HuH-7.5 (cell line): ENCODE data around the gene FZR1.

Experiments
- DNase-seq: peaks from one replicate; pipeline ENCODE4 v3.0.0; 2011; ENCODE audit warnings: low spot score

The FZR1 gene

DNA sequence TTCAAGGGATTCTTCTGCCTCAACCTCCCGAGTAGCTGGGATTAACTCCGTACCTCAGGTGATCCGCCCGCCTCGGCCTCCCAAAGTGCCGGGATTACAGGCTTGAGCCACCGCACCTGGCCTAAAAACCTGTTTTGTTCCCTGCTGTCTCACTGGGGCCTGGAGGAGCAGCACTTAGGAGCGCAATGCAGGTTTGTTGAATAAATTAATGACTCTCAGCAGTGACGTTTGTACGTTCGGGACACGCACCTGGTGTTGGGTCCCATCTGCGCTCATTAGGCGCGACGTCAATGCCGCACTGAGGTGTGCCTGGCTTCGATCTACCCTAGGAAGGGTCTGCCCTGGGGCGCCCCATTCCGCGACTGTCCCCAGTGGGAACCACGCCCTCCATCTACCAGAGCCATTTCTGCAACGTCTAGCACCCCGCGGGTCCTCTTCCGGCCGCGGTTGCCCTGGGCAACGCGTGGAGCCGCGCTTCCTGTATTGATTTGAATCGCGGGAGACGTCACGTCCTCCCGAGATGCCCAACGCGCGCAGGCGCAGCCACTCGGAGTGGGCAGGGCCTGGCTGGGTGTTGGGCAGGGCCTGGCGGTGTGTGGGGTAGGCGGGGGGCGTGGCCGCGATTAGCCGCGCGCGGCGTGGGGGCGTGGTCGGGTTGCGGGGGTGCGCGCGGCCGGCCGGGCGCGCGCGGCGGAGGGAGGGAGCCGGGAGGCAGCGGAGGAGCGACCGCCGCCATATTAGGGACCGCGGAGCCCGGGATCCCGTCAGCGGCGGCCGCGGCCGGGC, at the start of gene FZR1:
TSS of gene FZR1 (plus strand) at position 714 of the 786 bp plus-strand sequence. CDS start 16,679 bp downstream, outside the sequence.
- peak; percentile 99 for DNase-seq

DNA sequence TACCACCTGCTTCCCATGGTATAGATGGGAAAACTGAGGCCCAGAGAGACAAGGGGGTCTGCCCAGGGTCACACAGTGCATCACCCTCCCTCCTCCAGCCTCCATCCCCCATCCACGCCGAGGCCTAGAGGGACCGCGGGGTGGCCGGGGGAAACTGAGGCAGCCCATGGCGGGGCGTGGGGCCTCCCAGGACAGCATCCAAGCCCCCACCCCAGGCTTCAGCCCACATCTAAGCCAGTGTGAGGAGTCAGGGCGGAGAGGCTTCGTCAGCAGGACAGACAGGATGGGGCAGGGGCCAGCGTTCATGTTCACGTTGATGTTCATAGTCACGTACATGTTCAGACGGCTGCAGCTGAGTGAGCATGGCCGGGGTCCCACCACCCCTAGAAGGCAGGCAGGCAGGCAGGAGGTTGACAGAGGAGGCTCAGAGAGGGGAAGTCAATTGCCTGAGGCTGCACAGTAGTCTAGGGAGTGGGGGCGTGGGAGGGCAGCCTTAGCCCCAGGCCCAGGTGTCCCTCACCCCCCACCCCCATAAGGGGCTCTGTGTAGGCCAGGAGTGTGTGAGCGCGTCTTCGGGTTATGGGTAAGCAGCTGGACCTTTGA, 49.1 kb upstream of the FZR1 start:
- DNase-seq, result no peak

DNA sequence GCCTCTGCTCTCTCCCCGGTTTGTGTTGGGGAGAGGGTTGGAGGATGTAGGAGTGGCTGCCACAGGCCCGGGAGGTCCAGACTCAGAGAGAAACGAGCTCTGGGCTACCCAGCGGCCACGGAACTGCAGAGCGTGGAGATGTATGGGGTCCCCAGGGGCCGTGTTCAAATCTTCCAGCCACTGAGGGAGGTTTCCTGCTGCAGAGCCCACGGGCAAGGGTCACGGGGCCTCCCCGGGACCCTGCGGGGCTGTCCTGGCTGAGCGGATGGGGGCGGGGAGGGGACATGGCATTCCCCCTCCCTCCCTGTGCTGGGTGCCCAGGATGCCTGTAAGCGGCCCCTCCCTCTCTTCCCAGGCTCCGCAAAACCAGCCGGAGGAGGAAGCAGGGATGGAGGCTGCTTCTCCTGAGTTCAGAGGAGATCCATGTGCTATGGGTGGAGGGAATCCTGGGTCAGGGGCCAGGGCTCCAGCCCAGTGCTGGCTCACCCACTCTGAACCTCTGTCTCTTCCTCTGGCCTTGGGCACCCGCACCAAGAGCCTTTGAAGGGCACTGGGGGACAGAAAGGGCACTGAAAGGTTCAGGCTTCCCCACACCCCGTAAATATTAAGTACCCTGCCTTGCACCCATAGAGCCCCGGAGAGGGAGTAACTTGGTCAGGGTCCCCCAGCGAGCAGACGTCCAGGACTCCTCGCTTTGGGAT, 48.4 kb upstream of the FZR1 start:
- DNase-seq, result no peak

DNA sequence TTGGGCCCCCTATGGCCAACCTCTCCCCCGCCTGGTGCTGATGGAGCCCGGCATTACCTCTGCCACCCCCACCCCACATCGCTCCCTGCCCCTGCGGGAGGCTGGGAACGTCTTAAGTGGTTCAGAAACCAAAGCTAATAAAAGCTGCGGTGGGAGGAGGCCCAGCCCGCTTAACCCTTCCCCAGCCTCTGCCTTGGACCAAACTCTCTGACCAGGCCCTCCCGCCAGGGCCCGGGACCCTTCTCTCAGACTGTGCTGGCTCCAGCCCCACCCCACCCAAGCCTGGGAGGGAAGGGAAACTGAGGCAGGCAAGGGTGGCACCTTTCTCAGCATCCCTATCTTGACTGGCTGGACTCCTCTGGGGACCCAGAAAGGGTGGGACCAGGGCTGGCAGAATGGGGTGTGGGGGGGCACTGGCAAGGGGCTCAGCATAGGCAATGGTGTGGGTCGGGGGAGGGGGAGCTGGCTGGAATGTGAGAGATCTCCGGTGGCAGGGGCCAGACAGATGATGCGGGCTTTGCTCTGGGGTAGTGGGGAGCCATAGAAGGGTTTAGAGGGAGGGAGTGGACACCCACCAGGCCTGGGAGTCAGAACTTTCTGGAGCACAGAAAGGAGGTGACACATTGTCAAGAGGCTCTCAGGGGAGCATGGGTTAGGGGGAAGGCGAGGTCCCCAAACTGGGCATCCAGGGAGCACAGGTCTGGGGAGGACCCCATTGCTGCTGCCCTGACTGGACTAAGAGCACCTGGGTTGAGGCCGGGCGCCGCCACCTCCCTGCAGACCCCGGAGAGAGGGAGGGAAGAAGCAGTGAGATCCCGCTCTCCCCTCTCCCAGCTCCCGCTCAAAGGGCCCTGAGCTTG, 47.7 kb upstream of the FZR1 start:
- no peak for DNase-seq

DNA sequence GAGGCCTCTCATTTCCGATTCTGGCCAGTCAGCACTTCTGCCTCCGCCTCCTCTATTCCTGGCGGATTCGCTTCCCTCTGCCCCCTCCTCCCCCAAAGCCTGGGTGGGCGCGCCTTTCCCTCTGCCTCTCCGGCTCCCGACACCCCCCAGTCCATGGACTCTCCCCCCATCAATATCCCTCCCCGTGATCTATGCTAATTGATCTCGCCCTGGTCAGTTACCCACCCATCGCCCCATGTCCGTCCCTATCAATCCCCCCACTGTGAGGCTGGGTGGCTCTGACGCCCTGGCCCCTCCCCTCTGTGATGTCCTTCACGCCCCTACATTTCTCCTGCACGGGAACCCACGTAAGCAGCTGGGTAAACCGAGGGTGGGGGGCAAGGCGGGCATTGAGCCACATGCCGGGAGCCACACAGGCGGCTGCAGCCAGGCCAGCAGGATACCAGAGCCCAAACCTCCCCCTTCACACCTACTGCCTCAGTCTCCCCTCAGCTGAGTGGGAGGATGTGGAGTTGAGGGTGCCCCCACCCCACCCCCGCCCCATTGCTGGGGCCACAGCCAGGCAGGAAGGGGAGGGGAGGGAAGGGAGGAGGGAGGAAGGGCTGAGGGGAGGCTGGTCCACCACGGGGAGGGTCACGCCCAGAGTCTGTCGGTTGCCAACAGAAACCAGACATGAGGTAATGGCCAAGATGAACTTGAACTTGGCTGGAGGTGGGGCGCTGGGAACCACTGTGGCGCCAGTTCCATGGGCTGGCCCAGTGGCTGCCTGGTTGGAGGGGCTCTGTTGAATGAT, 46.8 kb upstream of the FZR1 start:
- peak; percentile 62 for DNase-seq

DNA sequence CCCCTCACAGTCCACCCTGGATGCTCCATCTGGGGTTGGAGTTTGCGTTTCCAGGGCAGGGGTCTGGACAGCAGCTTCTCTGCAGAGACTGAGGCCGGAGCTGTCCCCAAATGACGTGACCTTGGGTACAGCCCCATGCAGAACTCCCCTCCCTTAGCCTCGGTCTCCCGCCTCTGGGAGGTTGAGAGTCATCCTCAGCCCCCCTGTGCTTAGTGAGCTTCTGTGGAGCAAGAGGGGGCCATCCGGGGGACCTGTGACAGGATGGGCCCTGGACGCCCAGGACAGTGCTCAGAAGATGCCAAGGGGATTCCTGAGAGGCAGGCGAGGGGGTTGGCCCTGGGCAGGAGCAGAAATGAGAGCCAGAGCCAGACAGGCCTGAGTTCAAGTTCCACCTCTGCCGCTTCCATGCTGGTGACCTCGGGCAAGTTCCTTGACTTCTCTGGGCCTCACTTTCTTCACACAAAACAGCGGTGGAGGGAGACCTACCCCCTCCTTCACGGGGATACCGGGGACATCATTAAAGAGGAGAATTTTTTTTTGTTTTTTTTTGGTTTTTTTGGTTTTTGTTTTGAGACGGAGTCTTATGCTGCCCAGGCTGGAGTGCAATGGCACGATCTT, 46.0 kb upstream of the FZR1 start:
- no peak for DNase-seq

DNA sequence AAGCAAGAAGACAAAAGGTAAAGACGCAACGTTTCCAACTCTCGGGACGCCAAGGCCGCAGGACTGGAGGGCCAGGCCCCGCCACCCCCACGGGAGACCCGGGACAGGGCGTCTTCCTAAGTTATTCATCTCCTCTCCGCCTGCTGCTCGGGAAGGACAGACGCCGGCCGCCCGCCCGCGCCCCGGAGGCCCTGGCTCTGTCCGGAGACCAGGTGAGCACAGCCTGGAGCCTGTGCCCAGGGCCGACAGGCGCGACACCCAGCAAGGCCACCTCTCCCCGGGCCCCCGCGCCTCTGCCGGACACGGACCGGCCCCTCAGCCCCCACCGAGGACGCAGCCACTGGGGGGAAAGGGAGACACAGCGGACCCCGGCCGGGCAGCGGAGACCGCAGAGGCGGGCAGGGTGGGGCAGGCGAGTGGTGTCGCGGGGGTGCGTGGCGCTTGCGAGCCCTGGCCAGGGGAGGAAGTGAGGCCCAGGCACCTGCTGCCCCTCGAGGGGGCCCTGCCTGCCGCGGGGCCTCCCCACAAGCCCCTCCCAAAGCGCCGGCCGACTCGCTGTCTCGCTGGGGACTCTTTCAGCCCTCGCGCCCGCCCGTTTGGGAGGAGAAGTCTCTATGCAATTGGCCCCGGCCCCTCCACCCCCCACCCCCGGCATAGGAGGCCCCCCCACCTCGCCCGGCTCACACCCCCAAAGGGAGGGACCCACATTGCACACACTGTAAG, 43.0 kb upstream of the FZR1 start:
- no peak for DNase-seq

DNA sequence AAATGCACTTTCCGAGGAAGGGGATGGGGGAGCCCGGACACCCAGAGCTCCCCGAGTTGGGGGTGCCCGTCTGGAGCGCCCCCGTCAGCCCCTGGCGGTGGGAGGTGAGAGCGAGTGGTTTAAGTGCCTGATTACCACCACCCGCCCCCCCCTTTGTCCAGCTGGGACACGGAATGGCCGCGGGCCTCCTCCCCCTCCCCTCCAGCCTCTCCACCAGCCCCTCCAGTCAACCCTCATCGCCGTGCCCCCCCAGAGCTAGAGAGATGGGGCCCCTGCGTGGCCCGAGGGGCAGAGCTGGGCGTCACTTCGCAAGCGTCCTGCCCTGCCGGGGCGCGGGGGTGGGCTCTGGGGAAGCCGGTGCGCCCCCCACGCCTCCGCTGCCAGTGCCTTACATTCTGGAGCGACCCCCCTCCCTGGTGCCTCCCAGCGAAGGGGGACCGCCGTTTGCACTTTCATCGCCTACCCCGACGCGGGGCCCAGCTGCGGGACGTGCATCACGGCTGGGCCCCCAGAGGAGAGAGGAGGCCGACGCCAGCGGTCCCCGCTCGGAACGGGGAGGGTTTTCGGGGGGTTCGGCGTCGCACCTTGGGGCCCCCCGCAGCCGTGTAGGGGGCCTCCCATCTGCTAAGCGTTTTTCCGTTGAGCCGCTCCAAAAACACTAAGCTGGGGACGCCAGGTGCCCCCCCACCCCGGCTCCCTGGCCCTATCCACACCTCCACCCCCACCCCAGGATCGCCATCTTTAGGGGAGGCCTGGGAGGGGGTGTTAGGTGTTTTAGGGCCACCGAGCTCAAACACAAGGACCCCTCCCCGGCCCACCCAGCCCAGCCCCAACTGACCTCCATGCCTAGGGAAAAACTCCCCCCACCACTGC, 42.2 kb upstream of the FZR1 start:
- no peak for DNase-seq

DNA sequence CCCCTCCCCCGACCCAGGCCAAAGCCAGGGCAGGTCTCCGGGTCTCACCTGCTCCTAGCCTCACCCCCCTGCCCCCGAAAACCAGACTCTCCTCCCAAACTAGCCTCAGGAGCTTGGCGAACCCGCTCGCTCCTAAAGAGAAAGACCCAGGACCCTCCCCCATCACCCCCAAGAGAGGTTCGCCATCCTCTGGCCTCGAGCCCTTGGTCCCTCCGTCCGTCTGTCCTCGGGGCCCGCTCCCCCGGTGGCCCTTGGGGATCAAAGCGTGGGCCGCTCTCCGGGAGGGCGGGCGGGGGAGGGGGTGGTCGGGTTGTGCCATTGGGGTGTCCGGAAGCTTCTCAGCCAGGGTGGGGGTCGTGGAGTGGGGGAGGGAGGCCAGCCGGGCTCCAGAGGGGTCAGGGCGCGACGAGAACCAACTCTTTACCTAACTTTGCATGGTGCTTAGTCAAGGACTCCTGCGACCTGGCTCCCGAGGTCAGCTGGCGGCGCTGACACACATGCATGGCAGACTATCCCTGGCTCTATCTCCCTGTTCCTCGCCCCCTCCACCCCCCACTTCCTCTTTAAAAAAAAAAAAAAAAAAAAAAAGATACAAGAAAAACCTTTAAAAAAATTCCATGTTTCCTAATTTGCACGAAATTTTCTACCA, 41.4 kb upstream of the FZR1 start:
- DNase-seq, result no peak

DNA sequence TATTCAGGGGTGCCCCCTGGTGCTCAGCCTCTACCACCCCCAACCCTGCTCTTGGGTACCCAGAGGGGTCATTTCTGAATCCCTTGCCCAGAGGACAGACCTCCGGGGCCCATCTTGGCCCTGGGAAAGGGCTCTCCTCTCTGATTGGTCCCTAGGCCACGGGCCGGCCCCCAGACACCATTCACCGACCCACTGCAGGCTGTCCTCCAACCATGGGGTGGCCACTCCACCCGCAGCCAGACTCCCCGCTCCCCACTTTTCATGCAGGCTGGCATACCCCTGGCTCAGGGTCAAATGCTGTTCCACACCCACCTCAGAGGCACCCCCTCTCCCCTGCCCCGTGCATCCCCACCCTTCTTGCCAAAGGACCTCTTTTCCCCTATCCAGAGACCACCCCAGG, 40.6 kb upstream of the FZR1 start:
- DNase-seq, result no peak

DNA sequence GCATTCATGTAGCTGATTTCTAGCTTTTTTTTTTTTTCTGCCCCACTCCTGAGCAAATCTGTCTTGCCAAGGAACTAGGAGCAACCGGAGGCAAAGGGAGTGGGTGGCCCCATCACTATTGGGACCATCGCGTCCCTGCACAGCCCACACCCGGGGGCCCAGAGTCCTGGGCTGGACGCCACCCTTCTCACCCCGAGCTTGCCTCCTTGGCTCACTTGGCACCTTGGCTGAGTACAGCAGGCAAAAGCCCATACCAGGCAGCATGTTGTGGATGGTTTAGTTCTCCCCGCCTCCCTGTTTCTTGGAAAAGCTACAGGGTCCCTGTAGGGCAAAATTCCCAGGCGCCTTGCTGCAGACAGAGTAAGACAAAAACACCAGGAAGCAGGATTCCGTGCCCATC, 39.5 kb upstream of the FZR1 start:
- no peak for DNase-seq

DNA sequence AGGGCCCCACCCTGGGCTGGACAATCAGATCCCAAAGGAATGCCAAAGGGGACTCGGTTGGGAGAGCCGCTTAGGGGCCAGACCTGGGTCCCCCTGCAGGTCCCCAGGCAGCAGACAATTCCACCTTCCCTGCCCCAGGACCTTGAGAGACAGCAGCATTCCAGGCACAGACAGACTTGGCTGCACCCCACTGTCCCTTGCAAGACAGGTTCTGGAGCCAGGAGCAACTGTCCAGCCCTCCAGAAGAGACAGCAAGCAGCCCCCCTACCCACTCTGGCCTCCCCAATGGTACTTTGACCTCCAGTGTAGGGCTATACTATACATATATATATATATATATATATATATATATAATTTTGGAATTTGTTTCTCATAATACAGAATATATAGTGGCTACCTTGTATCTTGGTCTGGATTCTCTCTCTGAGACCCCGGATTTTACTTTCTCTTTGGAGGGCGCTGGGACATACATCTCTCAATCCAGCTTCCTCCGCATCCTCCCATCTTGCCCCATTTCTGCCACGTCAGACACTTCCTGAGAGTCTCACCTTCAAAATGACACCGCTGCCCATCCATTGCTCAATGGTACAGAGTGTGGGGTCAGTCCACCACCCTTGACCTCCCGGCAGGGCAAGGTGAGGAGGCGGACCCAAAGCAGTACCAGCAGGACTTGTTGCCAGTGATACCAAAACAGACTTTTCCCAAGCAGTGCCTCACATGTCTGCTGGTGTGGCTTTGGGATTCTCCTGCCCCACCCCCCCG, 38.5 kb upstream of the FZR1 start:
- DNase-seq, result no peak

DNA sequence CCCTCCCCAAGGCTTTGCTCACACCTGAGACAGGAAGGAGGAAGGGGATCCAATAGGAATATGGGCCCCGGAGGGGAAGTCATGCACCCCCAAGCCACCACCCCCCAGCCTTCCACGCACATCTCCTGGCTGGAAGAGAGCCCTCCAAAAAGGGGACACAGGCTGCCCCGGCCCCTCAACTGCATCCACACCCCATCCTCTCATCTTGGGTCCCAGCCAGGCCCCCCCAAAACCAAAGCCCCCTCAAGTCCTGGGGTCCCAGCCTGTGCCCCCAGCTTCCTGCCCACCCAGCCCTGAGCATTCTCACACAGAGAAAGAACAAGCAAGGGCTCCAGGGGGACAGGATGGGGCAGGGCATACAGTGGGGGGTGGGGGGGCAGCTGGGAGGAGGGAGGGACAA, 37.9 kb upstream of the FZR1 start:
- no peak for DNase-seq

DNA sequence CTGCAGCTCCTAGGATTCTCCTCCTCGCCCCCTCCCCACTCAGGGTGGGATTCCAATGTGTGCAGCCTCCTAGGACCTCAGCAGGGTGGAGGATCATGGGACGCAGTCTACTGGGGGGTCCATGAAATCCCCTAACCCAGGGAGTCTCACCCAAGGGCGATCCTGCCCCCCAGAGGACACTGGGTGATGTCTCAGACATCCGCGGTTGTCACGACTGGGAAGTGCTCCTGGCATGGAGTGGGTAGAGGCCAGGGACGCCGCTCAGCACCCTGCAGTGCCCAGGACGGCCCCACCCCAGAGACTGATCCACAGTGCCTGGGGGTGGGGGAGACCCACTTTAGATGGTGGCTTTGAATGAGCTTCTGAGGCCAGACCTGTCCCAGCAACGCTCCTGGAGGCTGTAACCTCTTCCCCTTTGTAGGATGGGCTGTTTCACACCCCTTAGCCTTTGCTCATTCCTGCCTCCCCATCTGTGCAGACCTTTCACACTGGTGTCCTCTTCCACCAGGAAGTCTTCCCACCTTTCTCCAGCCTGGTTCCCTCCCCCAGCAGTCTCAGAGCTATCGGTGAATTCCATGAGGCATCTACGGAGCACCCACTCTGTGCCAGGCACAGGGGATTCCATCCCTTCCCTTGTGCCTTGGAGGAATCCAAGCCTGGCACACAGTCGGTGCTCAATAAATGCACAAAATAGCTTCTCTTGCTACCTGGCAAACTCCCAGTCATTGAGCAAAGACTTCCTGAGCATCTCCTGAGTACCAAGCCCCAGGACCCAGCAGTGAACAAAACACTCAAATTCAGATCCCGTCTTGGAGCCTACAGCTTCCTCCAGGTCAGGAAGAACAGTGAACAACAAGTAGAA, 36.2 kb upstream of the FZR1 start:
- no peak for DNase-seq

DNA sequence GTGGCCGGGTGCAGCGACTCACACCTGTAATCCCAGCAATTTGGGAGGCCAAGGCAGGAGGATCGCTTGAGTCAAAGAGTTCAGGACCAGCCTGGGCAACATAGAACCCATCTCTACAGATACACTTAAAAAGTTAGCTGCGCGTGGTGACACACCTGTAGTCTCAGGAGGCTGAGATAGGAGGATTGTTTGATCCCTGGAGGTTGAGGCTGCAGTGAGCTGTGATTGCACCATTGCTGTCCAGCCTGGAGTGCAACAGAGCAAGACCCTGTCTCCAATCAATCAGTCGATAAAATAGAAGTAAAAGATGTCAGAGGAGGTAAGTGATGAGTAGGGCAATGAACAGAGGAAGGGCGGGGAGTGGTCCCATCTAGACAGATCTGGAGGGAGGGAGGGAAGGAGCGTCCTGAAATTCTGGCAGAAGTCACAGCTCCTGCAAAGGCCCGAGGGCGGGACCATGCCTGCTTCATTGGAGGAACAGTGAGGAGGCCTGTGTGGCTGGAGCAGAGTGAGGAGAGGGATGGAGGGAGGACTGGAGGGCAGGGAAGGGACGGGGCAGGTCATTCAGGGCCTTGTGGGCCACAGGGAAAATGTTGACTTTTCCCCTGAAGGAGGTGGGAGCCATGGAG, 35.5 kb upstream of the FZR1 start:
- DNase-seq, result no peak

DNA sequence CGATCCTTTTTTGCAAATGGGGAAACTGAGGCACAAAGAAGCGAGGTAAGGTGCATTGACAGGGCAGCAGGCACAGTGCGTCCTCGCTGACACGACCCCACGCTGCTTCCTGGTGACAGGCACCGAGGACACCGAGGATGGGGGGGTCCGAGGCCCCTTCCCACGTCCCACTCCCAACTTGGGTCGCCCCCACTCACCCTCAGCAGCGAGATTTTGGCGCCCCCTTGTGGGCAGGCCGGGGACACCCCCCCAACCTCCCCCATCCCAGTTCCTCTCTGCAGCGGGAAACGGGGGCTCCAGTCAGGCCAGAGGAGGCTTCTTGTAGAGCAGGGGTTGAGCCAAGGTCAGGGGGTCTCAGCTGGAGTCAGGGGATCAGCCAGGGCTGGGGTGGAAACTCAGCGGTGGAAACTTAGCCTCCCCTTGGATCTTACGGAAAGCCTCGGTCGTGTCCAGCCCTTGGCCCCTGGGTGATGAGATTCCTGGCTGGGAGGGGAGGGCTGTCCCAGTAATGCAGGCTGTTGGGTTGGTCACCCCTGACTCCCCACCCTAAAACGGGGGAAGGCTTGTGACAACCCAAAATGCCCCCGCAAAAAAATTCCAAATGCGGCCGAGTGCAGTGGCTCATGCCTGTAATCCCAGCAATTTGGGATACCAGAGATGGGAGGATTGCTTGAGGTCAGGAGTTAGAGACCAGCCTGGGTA, 34.0 kb upstream of the FZR1 start:
- no peak for DNase-seq
